Left forelimb (tissue), 1 donor: ENCODE results near the gene DNAH3.
"Not testable (repeated sequence)": the region's sequence is repeated elsewhere in the genome, so short reads cannot be mapped to it uniquely, and the experiment has no call there.

Source experiments
- DNase-seq: peaks from one replicate; pipeline ENCODE4 v3.0.0-alpha.2; 2018; ENCODE audit warnings: low spot score

The DNAH3 gene

GRCh38 chr16:20944861-20945574, 205.6 kb downstream of the DNAH3 start:
- no peak for DNase-seq

- DNase-seq = no peak
Observed at GRCh38 chr16:20942256-20942655, 208.4 kb downstream of the DNAH3 start.

- no peak for DNase-seq
Observed at GRCh38 chr16:20941636-20941926, 209.1 kb downstream of the DNAH3 start.

GRCh38 chr16:20940871-20941635, 209.6 kb downstream of the DNAH3 start:
- no peak for DNase-seq

GRCh38 chr16:20939611-20940010, 211.0 kb downstream of the DNAH3 start:
- no peak for DNase-seq

GRCh38 chr16:20938426-20938825, 212.2 kb downstream of the DNAH3 start:
- no peak for DNase-seq

GRCh38 chr16:20937736-20938135, 212.9 kb downstream of the DNAH3 start:
- no peak for DNase-seq

- no peak for DNase-seq
Observed at GRCh38 chr16:20933589-20933988, 217.1 kb downstream of the DNAH3 start.

- no peak for DNase-seq
Observed at GRCh38 chr16:20931066-20931600, 219.5 kb downstream of the DNAH3 start.

GRCh38 chr16:20930365-20930690, 220.3 kb downstream of the DNAH3 start:
- no peak for DNase-seq

GRCh38 chr16:20929676-20930364, 220.8 kb downstream of the DNAH3 start:
- not testable (repeated sequence) for DNase-seq

GRCh38 chr16:20928774-20929411, 221.8 kb downstream of the DNAH3 start:
- no peak for DNase-seq

GRCh38 chr16:20925751-20926150, 224.9 kb downstream of the DNAH3 start:
- DNase-seq = no peak

GRCh38 chr16:20923876-20924275, 226.8 kb downstream of the DNAH3 start:
- no peak for DNase-seq

- DNase-seq = no peak
Observed at GRCh38 chr16:20920799-20921198, 229.8 kb downstream of the DNAH3 start.

- no peak for DNase-seq
Observed at GRCh38 chr16:20920091-20920490, 230.6 kb downstream of the DNAH3 start.

GRCh38 chr16:20918486-20919239, 232.0 kb downstream of the DNAH3 start:
- DNase-seq = no peak

GRCh38 chr16:20916942-20917341, 233.7 kb downstream of the DNAH3 start:
- no peak for DNase-seq

- no peak for DNase-seq
Observed at GRCh38 chr16:20916289-20916688, 234.4 kb downstream of the DNAH3 start.

GRCh38 chr16:20911361-20911760, 239.3 kb downstream of the DNAH3 start:
- DNase-seq = no peak

GRCh38 chr16:20910781-20911321, 239.8 kb downstream of the DNAH3 start:
- no peak for DNase-seq
